ENCODE data around the gene STIM1.

DNA sequence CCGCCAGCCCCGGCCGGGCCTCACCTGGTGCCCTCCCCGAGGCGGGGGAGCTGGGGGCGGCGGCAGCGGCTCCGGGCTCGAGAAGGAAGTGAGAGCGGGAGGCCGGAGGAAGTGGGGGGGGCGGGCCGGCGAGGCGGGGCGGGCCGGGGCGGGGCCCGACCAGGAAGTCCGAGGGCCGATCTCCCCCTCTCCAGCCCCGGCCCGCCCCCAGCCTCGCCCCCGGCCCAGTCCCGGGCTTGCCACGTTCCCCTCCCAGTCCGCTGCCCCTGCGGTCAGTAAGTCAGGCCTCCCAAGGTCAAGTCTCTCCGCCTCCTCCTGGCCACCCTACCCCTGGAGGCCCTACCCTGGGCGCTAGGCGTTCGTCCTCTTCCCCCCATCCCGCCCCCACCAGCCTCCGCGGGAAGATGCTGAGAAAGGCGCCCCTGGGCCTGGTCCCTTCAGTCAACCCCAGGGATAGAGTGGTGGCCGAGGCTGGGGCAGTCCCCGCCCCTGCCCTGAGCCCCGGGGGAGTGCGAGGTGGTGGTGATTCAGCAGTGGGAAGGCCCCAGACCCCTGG lies 14.5 kb upstream of the STIM1 start, which contains the start of gene RHOG:
- TF ChIP-seq, protein P1, sequence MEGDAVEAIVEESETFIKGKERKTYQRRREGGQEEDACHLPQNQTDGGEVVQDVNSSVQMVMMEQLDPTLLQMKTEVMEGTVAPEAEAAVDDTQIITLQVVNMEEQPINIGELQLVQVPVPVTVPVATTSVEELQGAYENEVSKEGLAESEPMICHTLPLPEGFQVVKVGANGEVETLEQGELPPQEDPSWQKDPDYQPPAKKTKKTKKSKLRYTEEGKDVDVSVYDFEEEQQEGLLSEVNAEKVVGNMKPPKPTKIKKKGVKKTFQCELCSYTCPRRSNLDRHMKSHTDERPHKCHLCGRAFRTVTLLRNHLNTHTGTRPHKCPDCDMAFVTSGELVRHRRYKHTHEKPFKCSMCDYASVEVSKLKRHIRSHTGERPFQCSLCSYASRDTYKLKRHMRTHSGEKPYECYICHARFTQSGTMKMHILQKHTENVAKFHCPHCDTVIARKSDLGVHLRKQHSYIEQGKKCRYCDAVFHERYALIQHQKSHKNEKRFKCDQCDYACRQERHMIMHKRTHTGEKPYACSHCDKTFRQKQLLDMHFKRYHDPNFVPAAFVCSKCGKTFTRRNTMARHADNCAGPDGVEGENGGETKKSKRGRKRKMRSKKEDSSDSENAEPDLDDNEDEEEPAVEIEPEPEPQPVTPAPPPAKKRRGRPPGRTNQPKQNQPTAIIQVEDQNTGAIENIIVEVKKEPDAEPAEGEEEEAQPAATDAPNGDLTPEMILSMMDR (IDR thresholded peaks at IDR 0.05): no peak
- no peak for TF ChIP-seq POLR2A (IDR thresholded peaks at IDR 0.05)
